Vagina (tissue), 2 donors: ENCODE data around the gene WNT9A. TPM values are rescaled to one million over a fixed set of nuclear protein-coding genes. Genes with fewer than 3 reads are reported as not detected.

Source experiments
- DNase-seq, 2 donors: peaks; one replicate each; pipeline ENCODE4 v3.0.0-alpha.2; 2017; ENCODE audit errors: extremely low spot score in 2 of 2
- H3K27ac ChIP-seq: fragments of 200-600 bp; sonication (generic); one replicate; pipeline ENCODE4 v1.5.1; 2019
- H3K27me3 ChIP-seq: fragments of 200-600 bp; sonication (generic); one replicate; pipeline ENCODE4 v1.5.1; 2019
- H3K36me3 ChIP-seq, 2 donors: fragments of 200-600 bp; sonication (generic); one replicate each; pipeline ENCODE4 v1.5.1; 2017 to 2019
- H3K4me1 ChIP-seq: fragments of 200-600 bp; sonication (generic); one replicate; pipeline ENCODE4 v1.5.1; 2019
- H3K4me3 ChIP-seq, 2 donors: fragments of 200-600 bp; sonication (generic); 1 replicate in 1 of 2; 2 replicates in 1 of 2; pipeline ENCODE4 v1.5.1; 2016 to 2019
- H3K9me3 ChIP-seq: fragments of 200-600 bp; sonication (generic); one replicate; pipeline ENCODE4 v1.5.1; 2019
- POLR2A ChIP-seq, 2 donors: fragments of 450-650 bp; IDR thresholded peaks; one replicate each; pipeline ENCODE4 v1.6.1; 2017; ENCODE audit warnings: antibody characterized with exemption in 2 of 2, mild to moderate bottlenecking in 2 of 2, moderate library complexity in 2 of 2
- POLR2AphosphoS5 ChIP-seq, 2 donors: sonication (generic); formaldehyde crosslinking; IDR thresholded peaks; one replicate each; pipeline ENCODE4 v1.9.0; 2017; ENCODE audit warnings: antibody characterized with exemption in 2 of 2, mild to moderate bottlenecking in 2 of 2, low read depth in 1 of 2; ENCODE audit not compliant: insufficient read depth in 1 of 2
- intact Hi-C: fragments of 100-400 bp; cut with DNase I; formaldehyde crosslinking; loops from one replicate; pipeline ENCODE4 v1.15.1; 2023
- total RNA-seq: library from RNA; depleted of rRNA; stranded (reverse); fragments of >200 nt; gene quantifications from one replicate; pipeline ENCODE4 v1.2.3, GENCODE V29; 2016
- TF ChIP-seq, protein P1 (sequence below), 3 experiments: fragments of 450-650 bp in 2 of 3; fragments of 200-600 bp in 1 of 3; sonication (generic) in 1 of 3; IDR thresholded peaks; one replicate each; pipeline ENCODE4 v1.5.1; 2017 to 2019; ENCODE audit warnings: antibody characterized with exemption in 3 of 3, mild to moderate bottlenecking in 2 of 3, moderate library complexity in 2 of 3

WNT9A gene
- total RNA-seq, 1 donor from 2014 or later: 2.9 TPM

DNA sequence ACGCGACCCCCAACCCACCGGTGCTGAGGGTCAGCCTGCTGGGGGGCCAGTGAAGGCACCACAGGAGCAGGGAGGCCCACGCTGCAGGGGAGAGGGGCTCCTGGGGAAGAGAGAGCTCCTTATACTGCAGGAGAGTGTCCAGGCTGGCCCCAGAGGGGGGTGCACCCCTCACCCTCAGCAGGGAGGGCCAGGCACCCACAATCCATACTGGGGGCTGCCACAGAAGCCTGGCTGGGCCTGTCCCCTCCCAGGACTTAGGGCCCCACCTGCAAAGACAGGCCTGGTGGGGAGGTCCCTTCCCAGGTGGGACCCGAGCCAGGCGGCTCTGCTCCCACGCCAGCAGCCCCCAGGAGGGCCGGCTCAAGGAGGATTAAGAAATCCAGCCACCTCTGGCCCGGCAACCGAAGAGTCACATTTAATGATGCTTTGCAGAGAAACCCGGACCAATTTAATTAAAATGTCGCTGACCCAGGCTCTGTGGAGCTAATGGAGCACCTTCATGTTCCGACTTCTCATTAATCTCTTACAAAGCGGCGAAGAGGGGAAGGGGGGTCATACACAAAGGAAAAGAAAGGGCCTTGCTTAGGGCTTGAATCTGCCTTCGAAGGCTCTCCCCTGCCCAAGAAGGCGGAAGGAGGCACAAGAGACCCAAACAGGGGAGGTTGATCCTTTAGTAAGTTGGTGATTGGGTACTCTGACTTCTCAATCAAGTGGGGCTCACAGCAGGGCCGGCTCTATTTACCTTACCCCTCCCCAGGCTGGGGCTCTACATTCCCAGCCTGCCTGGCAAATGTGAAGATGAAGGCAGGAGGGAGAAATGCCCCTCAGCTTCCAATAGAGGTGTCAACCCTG is 25.0 kb downstream of the WNT9A start:
- Histone ChIP-seq H3K36me3 (peaks cover 0 to 9% of the 10 kb centered on the region in 2 donors), H3K27ac (no peak overlapping the region), H3K4me3 (no peak overlapping the region), H3K4me1 (peaks cover 9% of the 10 kb centered on the region), H3K9me3 (no peaks in the 10 kb centered on the region), H3K27me3 (no peaks in the 10 kb centered on the region)
- TF ChIP-seq POLR2AphosphoS5 (IDR thresholded peaks at IDR 0.05; ENCODE audit: insufficient read depth in 1 of 2, low read depth in 1 of 2) (no peak), POLR2A (IDR thresholded peaks at IDR 0.05) (no peak)
- TF ChIP-seq, protein P1, sequence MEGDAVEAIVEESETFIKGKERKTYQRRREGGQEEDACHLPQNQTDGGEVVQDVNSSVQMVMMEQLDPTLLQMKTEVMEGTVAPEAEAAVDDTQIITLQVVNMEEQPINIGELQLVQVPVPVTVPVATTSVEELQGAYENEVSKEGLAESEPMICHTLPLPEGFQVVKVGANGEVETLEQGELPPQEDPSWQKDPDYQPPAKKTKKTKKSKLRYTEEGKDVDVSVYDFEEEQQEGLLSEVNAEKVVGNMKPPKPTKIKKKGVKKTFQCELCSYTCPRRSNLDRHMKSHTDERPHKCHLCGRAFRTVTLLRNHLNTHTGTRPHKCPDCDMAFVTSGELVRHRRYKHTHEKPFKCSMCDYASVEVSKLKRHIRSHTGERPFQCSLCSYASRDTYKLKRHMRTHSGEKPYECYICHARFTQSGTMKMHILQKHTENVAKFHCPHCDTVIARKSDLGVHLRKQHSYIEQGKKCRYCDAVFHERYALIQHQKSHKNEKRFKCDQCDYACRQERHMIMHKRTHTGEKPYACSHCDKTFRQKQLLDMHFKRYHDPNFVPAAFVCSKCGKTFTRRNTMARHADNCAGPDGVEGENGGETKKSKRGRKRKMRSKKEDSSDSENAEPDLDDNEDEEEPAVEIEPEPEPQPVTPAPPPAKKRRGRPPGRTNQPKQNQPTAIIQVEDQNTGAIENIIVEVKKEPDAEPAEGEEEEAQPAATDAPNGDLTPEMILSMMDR (IDR thresholded peaks at IDR 0.05): no peak
- intact Hi-C loops: no loop called here
- no peak for DNase-seq

- Histone ChIP-seq H3K27me3 (no peaks in the 10 kb centered on the region), H3K36me3 (peaks cover 0 to 9% of the 10 kb centered on the region in 2 donors)
- intact Hi-C loops: no loop called here
These were observed 26.1 kb downstream of the WNT9A start for GRCh38 chr1:227921461-227922185.

DNA sequence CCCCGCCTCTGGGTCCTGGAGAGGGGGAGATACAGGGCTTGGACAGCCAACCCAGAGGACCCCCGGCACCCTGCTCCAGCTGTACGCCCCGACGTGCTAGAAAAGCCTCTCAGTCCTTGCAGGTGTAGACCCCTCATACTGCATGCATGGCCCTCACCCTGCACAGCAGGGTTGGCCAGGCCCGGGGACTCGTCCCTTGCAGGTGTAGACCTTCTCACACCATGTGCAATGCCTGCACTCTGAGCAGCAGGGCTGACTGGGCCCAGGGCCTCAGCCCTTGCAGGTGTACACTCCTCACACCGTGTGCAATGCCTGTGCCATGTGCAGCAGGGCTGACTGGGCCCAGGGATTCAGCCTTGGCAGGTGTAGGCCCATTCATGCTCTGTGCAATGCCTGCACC is 26.8 kb downstream of the WNT9A start:
- Histone ChIP-seq H3K27me3 (no peaks in the 10 kb centered on the region), H3K4me3 (no peak overlapping the region), H3K36me3 (peaks cover 0 to 9% of the 10 kb centered on the region in 2 donors), H3K4me1 (peaks cover 9% of the 10 kb centered on the region), H3K27ac (no peak overlapping the region), H3K9me3 (no peaks in the 10 kb centered on the region)
- DNase-seq: no peak
- TF ChIP-seq POLR2A (IDR thresholded peaks at IDR 0.05) (no peak), POLR2AphosphoS5 (IDR thresholded peaks at IDR 0.05; ENCODE audit: insufficient read depth in 1 of 2, low read depth in 1 of 2) (no peak)
- TF ChIP-seq, protein P1 (IDR thresholded peaks at IDR 0.05): no peak
- intact Hi-C loops: no loop called here

More at GRCh38 chr1:227921461-227922185, 26.1 kb downstream of the WNT9A start:
- DNase-seq: no peak
- TF ChIP-seq, protein P1 (IDR thresholded peaks at IDR 0.05): no peak
- TF ChIP-seq POLR2A (IDR thresholded peaks at IDR 0.05): no peak
- no peak for TF ChIP-seq POLR2AphosphoS5 (IDR thresholded peaks at IDR 0.05; ENCODE audit: insufficient read depth in 1 of 2, low read depth in 1 of 2)
- Histone ChIP-seq H3K4me1 (peaks cover 9% of the 10 kb centered on the region), H3K27ac (no peak overlapping the region), H3K4me3 (no peak overlapping the region), H3K9me3 (no peaks in the 10 kb centered on the region)

- DNase-seq: no peak
- Histone ChIP-seq H3K4me3 (no peak overlapping the region), H3K27me3 (no peaks in the 10 kb centered on the region), H3K36me3 (peaks cover 0 to 9% of the 10 kb centered on the region in 2 donors), H3K9me3 (no peaks in the 10 kb centered on the region), H3K27ac (no peak overlapping the region), H3K4me1 (peaks cover 9% of the 10 kb centered on the region)
- intact Hi-C loops: no loop called here
- TF ChIP-seq, protein P1 (IDR thresholded peaks at IDR 0.05): no peak
- no peak for TF ChIP-seq POLR2A (IDR thresholded peaks at IDR 0.05)
- TF ChIP-seq POLR2AphosphoS5 (IDR thresholded peaks at IDR 0.05; ENCODE audit: insufficient read depth in 1 of 2, low read depth in 1 of 2): no peak
These were observed 27.3 kb downstream of the WNT9A start for GRCh38 chr1:227920426-227920825.
